Large intestine (tissue), 3 donors: ENCODE data around the gene DUSP11. TPM values are rescaled to one million over a fixed set of nuclear protein-coding genes. Genes with fewer than 3 reads are reported as not detected.

Experiments
- DNase-seq, 2 donors: peaks; one replicate each; pipeline versions ENCODE4 v3.0.0 to v3.0.0-alpha.2; 2013
- H3K27ac ChIP-seq: one replicate; pipeline ENCODE4 v1.5.1; 2013; ENCODE audit warnings: low read length
- H3K27me3 ChIP-seq: 2 replicates; pipeline ENCODE4 v1.6.1; 2013; ENCODE audit warnings: low read length; ENCODE audit not compliant: control insufficient read depth, insufficient read depth
- H3K36me3 ChIP-seq: 2 replicates; pipeline ENCODE4 v1.6.1; 2013; ENCODE audit warnings: low read length; ENCODE audit not compliant: control insufficient read depth, insufficient read depth
- H3K4me1 ChIP-seq: one replicate; pipeline ENCODE4 v1.6.1; 2013; ENCODE audit warnings: low read length; ENCODE audit not compliant: control insufficient read depth, insufficient read depth
- H3K4me3 ChIP-seq: one replicate; pipeline ENCODE4 v1.5.1; 2013; ENCODE audit warnings: low read length
- H3K9me3 ChIP-seq: one replicate; pipeline ENCODE4 v1.6.1; 2013; ENCODE audit warnings: mild to moderate bottlenecking, low read depth, low read length, moderate library complexity; ENCODE audit not compliant: control insufficient read depth
- WGBS: methylation state at CpG from one replicate; pipeline ENCODE4 v1.1.5; 2013; ENCODE audit warnings: low lambda C conversion rate; ENCODE audit not compliant: insufficient coverage; 5-methylcytosine and 5-hydroxymethylcytosine counted together
- polyA plus RNA-seq: library from polyadenylated mRNA; unstranded; fragments of 120-200 nt; gene quantifications from one replicate; pipeline ENCODE4 v1.2.1, GENCODE V29; 2013

DUSP11 gene
- polyA plus RNA-seq, 1 donor = 29.1 TPM

DNA sequence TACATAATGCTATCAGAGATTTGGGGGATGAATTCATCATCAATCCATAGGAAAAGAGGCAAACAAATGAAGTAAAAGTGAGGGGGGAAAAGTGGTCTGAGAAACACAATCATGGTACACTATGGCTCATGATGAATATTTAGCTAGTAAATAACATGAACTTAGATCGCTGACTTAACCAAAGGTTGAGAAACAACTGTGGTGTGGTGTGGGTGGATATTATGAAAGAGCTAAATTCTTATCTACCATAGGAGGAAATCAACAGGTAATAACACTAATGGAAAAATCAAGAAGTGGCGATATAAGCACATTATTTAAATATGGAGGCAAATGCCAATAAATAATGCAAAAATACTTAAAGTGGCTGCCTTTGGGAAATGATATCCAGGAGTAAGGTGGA lies 30.6 kb downstream of the DUSP11 start:
- Histone ChIP-seq H3K9me3 (peaks cover 3% of the 10 kb centered on the region), H3K27me3 (no peaks in the 10 kb centered on the region), H3K27ac (no peak overlapping the region), H3K4me1 (no peaks in the 10 kb centered on the region), H3K4me3 (no peak overlapping the region), H3K36me3 (peaks cover 38% of the 10 kb centered on the region)
- DNase-seq = no peak
- 100% methylated on average over 2 of the region's 2 CpGs for WGBS

- no peak overlapping the region for H3K27ac ChIP-seq
- WGBS = 100% methylated on average over 1 of the region's 3 CpGs
Observed at GRCh38 chr2:73746877-73747208, 33.1 kb downstream of the DUSP11 start.

GRCh38 chr2:73746015-73746876 lies 33.7 kb downstream of the DUSP11 start:
- no peak for DNase-seq
- Histone ChIP-seq H3K4me1 (no peaks in the 10 kb centered on the region), H3K27ac (no peak overlapping the region), H3K9me3 (no peaks in the 10 kb centered on the region), H3K36me3 (peaks cover 23% of the 10 kb centered on the region), H3K27me3 (no peaks in the 10 kb centered on the region), H3K4me3 (no peak overlapping the region)
- 94% methylated on average over 5 of the region's 11 CpGs for WGBS

More at GRCh38 chr2:73746877-73747208, 33.1 kb downstream of the DUSP11 start:
- H3K9me3 ChIP-seq = no peaks in the 10 kb centered on the region
- H3K4me3 ChIP-seq = no peak overlapping the region
- no peak for DNase-seq
- peaks cover 24% of the 10 kb centered on the region for H3K36me3 ChIP-seq
- no peaks in the 10 kb centered on the region for H3K27me3 ChIP-seq
- no peaks in the 10 kb centered on the region for H3K4me1 ChIP-seq

- Histone ChIP-seq H3K4me3 (no peak overlapping the region), H3K27me3 (no peaks in the 10 kb centered on the region), H3K27ac (no peak overlapping the region), H3K9me3 (no peaks in the 10 kb centered on the region), H3K36me3 (peaks cover 7% of the 10 kb centered on the region), H3K4me1 (no peaks in the 10 kb centered on the region)
- no peak for DNase-seq
- WGBS = 80% methylated on average over 1 of the region's 2 CpGs
Observed at GRCh38 chr2:73740767-73741166, 39.1 kb downstream of the DUSP11 start.

- H3K4me1 ChIP-seq = no peaks in the 10 kb centered on the region
- WGBS = no CpG with 5 or more reads among the region's 3 CpGs
- H3K4me3 ChIP-seq = no peak overlapping the region
- no peak overlapping the region for H3K27ac ChIP-seq
- no peak for DNase-seq
- no peaks in the 10 kb centered on the region for H3K27me3 ChIP-seq
- peaks cover 12% of the 10 kb centered on the region for H3K36me3 ChIP-seq
- no peaks in the 10 kb centered on the region for H3K9me3 ChIP-seq
Observed at GRCh38 chr2:73739101-73739500, 40.8 kb downstream of the DUSP11 start.

- H3K27ac ChIP-seq = peak within 1 kb of the TSS; percentile 56
- H3K4me1 ChIP-seq = no peaks in the 10 kb centered on the region
- H3K9me3 ChIP-seq = no peaks in the 10 kb centered on the region
- WGBS = no CpG with 5 or more reads among the region's 49 CpGs
- peak within 1 kb of the TSS; percentile 79 for H3K4me3 ChIP-seq
- peaks cover 17% of the 10 kb centered on the region for H3K36me3 ChIP-seq
- peak; percentile 96 to 98 for DNase-seq
- H3K27me3 ChIP-seq = no peaks in the 10 kb centered on the region
Observed at GRCh38 chr2:73736855-73737779, 42.8 kb downstream of the DUSP11 start, which contains the start of gene TPRKB. TSS of gene TPRKB (minus strand) at chr2:73737345. CDS start at chr2:73734569, 2,776 bp downstream.

DNA sequence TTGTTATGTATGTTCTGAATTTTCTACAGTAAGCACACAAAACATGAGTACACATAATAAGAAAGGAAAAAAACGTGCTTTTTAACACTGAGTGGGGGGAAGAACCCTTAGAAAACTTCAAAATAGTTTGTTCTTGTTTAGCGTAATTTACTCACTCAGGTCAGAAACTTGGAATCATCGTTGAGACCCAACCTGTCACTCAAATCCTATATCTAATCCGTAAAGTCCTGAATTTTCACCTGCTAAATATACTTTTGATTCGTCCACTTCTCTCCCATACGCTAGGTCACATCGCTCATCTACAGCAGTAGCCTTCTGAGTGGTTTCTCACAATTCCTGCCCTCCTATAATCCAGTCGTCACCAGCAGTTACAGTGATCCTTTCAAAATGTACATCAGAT lies 43.5 kb downstream of the DUSP11 start:
- DNase-seq = no peak
- H3K27ac ChIP-seq = peak overlapping the region; percentile 56
- H3K4me3 ChIP-seq = peak overlapping the region; percentile 79
- WGBS = 17% methylated on average over 2 of the region's 8 CpGs
- H3K27me3 ChIP-seq = no peaks in the 10 kb centered on the region
- H3K9me3 ChIP-seq = no peaks in the 10 kb centered on the region
- peaks cover 22% of the 10 kb centered on the region for H3K36me3 ChIP-seq
- H3K4me1 ChIP-seq = no peaks in the 10 kb centered on the region

DNA sequence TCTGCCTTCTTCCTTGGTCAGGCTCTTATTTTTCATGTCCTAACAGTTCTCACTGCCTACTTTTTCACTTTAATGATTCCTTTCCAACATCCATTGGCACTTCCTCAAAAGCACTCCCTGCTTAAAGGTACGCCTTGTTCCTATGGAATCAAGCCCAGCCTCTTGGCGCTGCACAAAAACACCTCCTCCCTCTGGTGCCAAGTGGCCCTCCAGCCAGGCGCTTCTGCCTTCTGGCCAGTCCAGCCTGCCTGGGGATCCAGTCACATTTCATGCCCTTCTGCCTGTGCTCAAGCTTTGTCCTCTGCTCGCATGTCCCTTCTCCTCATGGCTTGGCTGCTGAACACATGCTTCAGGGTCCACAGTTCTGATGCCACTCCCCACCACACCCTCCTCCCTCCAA lies 49.1 kb downstream of the DUSP11 start:
- Histone ChIP-seq H3K27me3 (no peaks in the 10 kb centered on the region), H3K4me1 (no peaks in the 10 kb centered on the region), H3K4me3 (no peak overlapping the region), H3K9me3 (no peaks in the 10 kb centered on the region), H3K27ac (no peak overlapping the region), H3K36me3 (peaks cover 42% of the 10 kb centered on the region)
- no peak for DNase-seq
- WGBS = no CpG with 5 or more reads among the region's 4 CpGs

GRCh38 chr2:73728711-73729110 lies 51.2 kb downstream of the DUSP11 start:
- no peak for DNase-seq
- H3K27me3 ChIP-seq = no peaks in the 10 kb centered on the region
- 100% methylated on average over 1 of the region's 4 CpGs for WGBS
- no peaks in the 10 kb centered on the region for H3K9me3 ChIP-seq
- H3K4me3 ChIP-seq = no peak overlapping the region
- no peak overlapping the region for H3K27ac ChIP-seq
- H3K36me3 ChIP-seq = peaks cover 36% of the 10 kb centered on the region
- H3K4me1 ChIP-seq = no peaks in the 10 kb centered on the region

GRCh38 chr2:73728043-73728442 lies 51.9 kb downstream of the DUSP11 start:
- DNase-seq = no peak
- Histone ChIP-seq H3K27me3 (no peaks in the 10 kb centered on the region), H3K4me3 (no peak overlapping the region), H3K27ac (no peak overlapping the region), H3K9me3 (no peaks in the 10 kb centered on the region), H3K36me3 (peaks cover 32% of the 10 kb centered on the region), H3K4me1 (no peaks in the 10 kb centered on the region)
- no CpG with 5 or more reads among the region's 3 CpGs for WGBS
